Stimulated activated effector memory CD8-positive, alpha-beta T cell treated with anti-CD3 and anti-CD28 coated beads, Interleukin-12 subunit alpha, Interleukin-12 subunit beta, amount 100 ng/mL, for 72 hours (primary cell): ENCODE results near the gene ARID5B.

Experiments used
- ATAC-seq: fragments of 150-1000 bp; cut with Tn5 transposase; 2 replicates; pipeline ENCODE4 v1.10.0; 2021
- DNase-seq, 2 donors: peaks; one replicate each; pipeline ENCODE4 v3.0.0; 2021 to 2022; ENCODE audit warnings: low spot score in 2 of 2
- H3K27ac Mint-ChIP-seq: one replicate; pipeline ENCODE4 v1.8.0; 2022; ENCODE audit warnings: mild to moderate bottlenecking, mixed read lengths
- H3K36me3 Mint-ChIP-seq: one replicate; pipeline ENCODE4 v1.8.0; 2022; ENCODE audit warnings: mild to moderate bottlenecking, mixed read lengths
- H3K4me1 Mint-ChIP-seq: one replicate; pipeline ENCODE4 v1.8.0; 2022; ENCODE audit warnings: mixed read lengths
- H3K4me3 Mint-ChIP-seq: one replicate; pipeline ENCODE4 v1.8.0; 2022; ENCODE audit warnings: mild to moderate bottlenecking, mixed read lengths
- H3K9me3 Mint-ChIP-seq: one replicate; pipeline ENCODE4 v1.8.0; 2022; ENCODE audit warnings: mixed read lengths

The ARID5B gene

DNA sequence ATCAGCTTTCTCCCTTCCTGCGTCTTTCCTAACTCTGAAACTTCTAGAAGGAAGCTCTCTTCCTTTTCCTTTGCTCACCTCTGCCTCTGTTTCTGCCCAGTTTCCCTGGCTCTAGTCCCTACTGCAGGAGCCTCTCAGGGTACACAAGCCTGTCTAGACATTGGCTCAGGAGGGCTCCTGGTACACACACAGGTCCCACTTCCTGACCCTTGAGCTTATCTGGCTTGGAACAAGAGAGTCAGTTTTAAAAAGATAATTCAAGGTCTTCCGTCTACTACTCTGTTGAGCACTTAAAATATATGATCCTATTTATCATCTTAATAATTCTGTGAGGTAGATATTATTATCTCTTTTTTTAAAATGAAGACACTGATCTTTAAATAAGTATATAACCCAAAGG is 226.5 kb downstream of the ARID5B start:
- ATAC-seq (no peak), DNase-seq (no peak)
- H3K27ac Mint-ChIP-seq, result no peak overlapping the region
- no peaks in the 10 kb centered on the region for H3K4me1 Mint-ChIP-seq
- no peaks in the 10 kb centered on the region for H3K36me3 Mint-ChIP-seq
- H3K4me3 Mint-ChIP-seq, result no peak overlapping the region
- peaks cover 5% of the 10 kb centered on the region for H3K9me3 Mint-ChIP-seq

DNA sequence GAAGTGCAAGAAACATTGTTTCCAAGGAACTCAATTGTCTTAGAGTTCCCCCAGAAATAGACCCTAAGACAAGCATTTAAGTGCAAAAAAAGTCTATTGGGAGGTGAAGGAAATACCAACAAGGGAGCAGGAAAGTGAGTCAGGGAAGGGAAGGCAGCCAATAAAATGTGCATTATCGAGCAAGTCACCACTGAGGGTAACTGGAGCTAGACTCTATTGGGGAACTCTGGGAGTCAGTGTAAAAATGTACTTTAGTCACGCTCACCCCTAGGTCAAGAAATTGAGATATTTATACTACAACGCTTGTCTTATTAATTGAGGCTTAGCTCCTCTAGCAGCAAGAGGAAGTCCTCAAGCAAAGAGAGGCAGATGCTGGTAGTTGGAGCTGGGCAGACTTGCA is 229.4 kb downstream of the ARID5B start:
- Mint-ChIP-seq H3K9me3 (peaks cover 5% of the 10 kb centered on the region), H3K4me3 (no peak overlapping the region)

DNA sequence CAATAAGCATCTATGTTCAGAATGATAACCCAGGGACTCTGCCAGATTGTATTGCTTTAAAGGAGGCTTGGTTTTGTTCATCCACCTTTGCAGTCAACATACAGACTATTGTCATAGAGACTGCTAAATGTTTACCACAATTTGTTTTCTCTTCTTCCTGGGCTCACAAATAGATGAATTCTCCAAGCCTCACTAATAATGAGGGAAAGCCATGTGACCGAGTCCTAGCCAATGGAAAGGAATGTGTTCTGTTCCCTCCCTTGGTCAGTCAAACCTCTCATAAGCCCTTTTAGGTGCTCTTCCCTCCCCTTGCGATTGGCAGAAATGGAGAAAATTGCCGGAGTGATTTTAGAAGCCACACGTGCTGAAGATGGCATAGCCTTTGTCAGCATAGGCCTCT is 230.2 kb downstream of the ARID5B start:
- H3K9me3 Mint-ChIP-seq, result peaks cover 5% of the 10 kb centered on the region
- H3K4me1 Mint-ChIP-seq, result peaks cover 5% of the 10 kb centered on the region
- ATAC-seq (no peak), DNase-seq (no peak)
- no peaks in the 10 kb centered on the region for H3K36me3 Mint-ChIP-seq
- no peak overlapping the region for H3K27ac Mint-ChIP-seq
- H3K4me3 Mint-ChIP-seq, result no peak overlapping the region

More for the DNA sequence above, 229.4 kb downstream of the ARID5B start:
- Mint-ChIP-seq H3K27ac (no peak overlapping the region), H3K36me3 (no peaks in the 10 kb centered on the region), H3K4me1 (peaks cover 5% of the 10 kb centered on the region)
- ATAC-seq, result no peak
- no peak for DNase-seq

DNA sequence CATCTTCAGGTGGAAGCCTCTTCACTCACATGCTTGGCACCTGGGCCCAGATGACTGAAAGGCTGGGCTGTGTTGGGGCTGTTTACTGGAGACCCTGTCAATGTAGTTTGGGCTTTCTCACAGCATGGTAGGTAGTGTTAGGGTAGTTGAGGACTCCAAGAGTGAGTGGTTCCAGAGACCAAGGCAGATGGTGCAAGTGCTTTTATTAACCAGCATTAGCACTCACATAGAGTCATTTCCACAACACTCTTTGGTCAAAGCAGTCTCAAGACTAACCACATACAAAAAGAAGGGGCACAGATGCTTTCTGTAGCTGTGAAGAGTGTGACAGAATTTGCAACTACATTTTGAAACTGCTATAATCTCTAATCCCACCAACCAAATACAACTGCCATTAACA is 232.1 kb downstream of the ARID5B start:
- peaks cover 5% of the 10 kb centered on the region for H3K9me3 Mint-ChIP-seq

DNA sequence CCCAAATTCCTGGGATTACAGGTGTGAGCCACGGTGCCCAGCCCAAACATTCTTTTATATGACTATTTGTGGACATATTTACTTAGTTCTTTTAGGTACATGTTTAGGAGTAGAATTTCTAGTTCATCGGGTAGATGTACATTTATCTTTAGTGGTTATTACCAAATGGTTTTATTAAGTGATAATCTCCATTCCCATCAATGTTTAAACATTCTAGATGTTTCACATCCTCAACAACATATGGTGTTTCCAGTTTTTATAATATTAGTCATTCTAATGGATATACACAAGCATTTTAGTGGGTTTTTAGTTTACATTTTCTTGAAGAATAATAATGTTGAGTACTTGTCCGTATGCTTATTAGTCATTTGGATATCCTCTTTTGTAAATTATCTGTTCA is 235.4 kb downstream of the ARID5B start:
- no peak overlapping the region for H3K27ac Mint-ChIP-seq
- H3K4me3 Mint-ChIP-seq, result no peak overlapping the region
- H3K4me1 Mint-ChIP-seq, result peaks cover 5% of the 10 kb centered on the region
- no peak for DNase-seq
- no peak for ATAC-seq
- H3K9me3 Mint-ChIP-seq, result no peaks in the 10 kb centered on the region
- no peaks in the 10 kb centered on the region for H3K36me3 Mint-ChIP-seq

More for the DNA sequence above, 232.1 kb downstream of the ARID5B start:
- no peaks in the 10 kb centered on the region for H3K36me3 Mint-ChIP-seq
- H3K4me1 Mint-ChIP-seq, result peaks cover 5% of the 10 kb centered on the region
- H3K4me3 Mint-ChIP-seq, result no peak overlapping the region
- ATAC-seq (peak; percentile 94), DNase-seq (peak in 1 of 2 donors; percentile 52)
- H3K27ac Mint-ChIP-seq, result no peak overlapping the region
